ENCODE results near the gene DIS3. TPM values are rescaled to one million over a fixed set of nuclear protein-coding genes. Genes with fewer than 3 reads are reported as not detected.

Gene DIS3
- total RNA-seq, 2 donors from 2014 or later = 44.9 to 47.2 TPM

Other genes starting within 250 kb of the DIS3 start
- gene MZT1, start 54.3 kb downstream of the DIS3 start, total RNA-seq = 10 to 100 TPM; 20.5 to 42.2 TPM
- 10 to 100 TPM; 23.7 to 25.9 TPM for gene BORA, start 54.0 kb downstream of the DIS3 start, total RNA-seq
- 10 to 100 TPM; 26.2 to 28.9 TPM for gene PIBF1, start 233 bp upstream of the DIS3 start, total RNA-seq

Data from activated naive CD4-positive, alpha-beta T cell treated with anti-CD3 and anti-CD28 coated beads, Interleukin-2, amount 50 U/mL, for 72 hours (primary cell).